Heart left ventricle (tissue), 16 donors: Measurements from ENCODE around the gene NDUFA8. TPM values are rescaled to one million over a fixed set of nuclear protein-coding genes. Genes with fewer than 3 reads are reported as not detected.

ENCODE experiments used
- ATAC-seq, 4 donors: fragments of 200-7000 bp; cut with Tn5 transposase; one replicate each; pipeline ENCODE4 v1.9.1; 2020 to 2022; ENCODE audit warnings: moderate library complexity in 4 of 4, mild to moderate bottlenecking in 3 of 4, moderate number of reproducible peaks in 1 of 4
- DNase-seq, 5 donors: peaks; one replicate each; pipeline ENCODE4 v3.0.0-alpha.2; 2020
- H3K27ac ChIP-seq, 12 donors: fragments of 200-600 bp; sonication (generic) in 4 of 12; one replicate each; pipeline versions ENCODE4 v1.5.0 to v1.8.0; 2016 to 2022; ENCODE audit warnings: mild to moderate bottlenecking in 2 of 12
- H3K27me3 ChIP-seq, 9 donors: fragments of 200-600 bp; sonication (generic) in 2 of 9; one replicate each; pipeline versions ENCODE4 v1.5.1 to v1.8.0; 2016 to 2022; ENCODE audit warnings: mild to moderate bottlenecking in 3 of 9
- H3K36me3 ChIP-seq, 9 donors: fragments of 200-600 bp; sonication (generic) in 2 of 9; one replicate each; pipeline versions ENCODE4 v1.5.0 to v1.8.0; 2018 to 2022; ENCODE audit warnings: mild to moderate bottlenecking in 2 of 9
- H3K4me1 ChIP-seq, 12 donors: fragments of 200-600 bp; sonication (generic) in 4 of 12; one replicate each; pipeline versions ENCODE4 v1.5.0 to v1.8.0; 2016 to 2022; ENCODE audit warnings: mild to moderate bottlenecking in 3 of 12
- H3K4me3 ChIP-seq, 12 donors: fragments of 200-600 bp; sonication (generic) in 4 of 12; one replicate each; pipeline versions ENCODE4 v1.5.0 to v1.8.0; 2017 to 2022; ENCODE audit warnings: mild to moderate bottlenecking in 9 of 12, moderate library complexity in 4 of 12
- H3K9me3 ChIP-seq, 12 donors: fragments of 200-600 bp; sonication (generic) in 4 of 12; one replicate each; pipeline versions ENCODE4 v1.5.0 to v1.8.0; 2016 to 2022; ENCODE audit warnings: mild to moderate bottlenecking in 1 of 12
- POLR2A ChIP-seq, 2 donors: fragments of 450-650 bp; IDR thresholded peaks; one replicate each; pipeline ENCODE4 v1.6.1; 2017; ENCODE audit warnings: antibody characterized with exemption in 2 of 2, mild to moderate bottlenecking in 2 of 2, moderate library complexity in 2 of 2
- WGBS, 4 donors: extraction: QIAGEN DNeasy Blood & Tissue Kit in 2 of 4; methylation state at CpG; one replicate each; pipeline versions ENCODE4 v1.1.5 to v1.1.7; 2013 to 2018; 5-methylcytosine and 5-hydroxymethylcytosine counted together
- intact Hi-C, 10 donors: fragments of 100-400 bp; cut with DNase I; formaldehyde crosslinking; loops; one replicate each; pipeline versions ENCODE4 v1.11.1 to v1.14.2; 2022
- microRNA-seq, 4 donors: library from miRNA; unstranded; fragments of <30 nt; microRNA quantifications; one replicate each; pipeline versions ENCODE4 to v1.2.0, GENCODE V29; 2017 to 2020
- polyA plus RNA-seq, 2 donors: library from polyadenylated mRNA; stranded (reverse); fragments of 200-250 nt; gene quantifications; one replicate each; pipeline ENCODE4 v1.2.3, GENCODE V29; 2013
- total RNA-seq, 9 donors: library from RNA; depleted of rRNA in 2 of 9; stranded (reverse); fragments of >200 nt in 2 of 9; fragmentation: NEBNext Ultra II Directional in 3 of 9; extraction: Animal tissue kit (Norgen Biotek cat#: 25700) in 3 of 9; gene quantifications; one replicate each; pipeline versions ENCODE4 v1.1.0 to v1.2.4, GENCODE V29; 2016 to 2023
- TF ChIP-seq, protein P1 (sequence below), 12 donors: fragments of 200-600 bp; sonication (generic) in 4 of 12; IDR thresholded peaks; one replicate each; pipeline versions ENCODE4 v1.5.0 to v1.8.0; 2018 to 2022; ENCODE audit warnings: antibody characterized with exemption in 12 of 12, mild to moderate bottlenecking in 5 of 12
- donor health status: ischemic (EF 13 %, LVEDD 7.1; RV severe dilation, severe dysfunction).
- donor health status: healthy with polysubstance abuse.
- donor health status: DM: no; HTN: yes; CAD: no.
- donor health status: DM: no; HTN: no; CAD: no.
- donor health status: ischemic (EF 25% LVEDD 6.9; RV normal size, moderate dysfunction).
- donor health status: ischemic (EF 25% LVEDD 5.7; RV mildly dilated, moderate dysfunction).
- donor health status: healthy.
- donor health status: DM: yes; HTN: yes; CAD: no.
- donor health status: ischemic (EF 35%, LVEDD 5.7; RV mildly dilated, moderate dysfunction).
- donor health status: nonischemic (EF 11% LVEDD 7.7; RV severe dilation, severe dysfunction).
- donor health status: DM: yes; HTN: yes; CAD: no.
- donor health status: PGD.
- donor health status: ischemic (EF 29% LVEDD 5.4; RV normal size, mild dysfunction).
- donor health status: nonischemic (EF 23%, LVEDD 6.1; RV moderate dilation, normal function).

The NDUFA8 gene
- total and polyA plus RNA-seq, 11 donors, result 183 to 919 (median 261) TPM

- intact Hi-C loops, result loop anchor here in 8 of 10 donors (5.0 to 10.0 kb wide), 8 partner anchors 355 to 818 kb away; partner anchors contain the start of genes PDCL (in 1 of the 8) and ZBTB6 (in 1 of the 8)
Observed at GRCh38 chr9:122096620-122097415, 62.8 kb downstream of the NDUFA8 start.

DNA sequence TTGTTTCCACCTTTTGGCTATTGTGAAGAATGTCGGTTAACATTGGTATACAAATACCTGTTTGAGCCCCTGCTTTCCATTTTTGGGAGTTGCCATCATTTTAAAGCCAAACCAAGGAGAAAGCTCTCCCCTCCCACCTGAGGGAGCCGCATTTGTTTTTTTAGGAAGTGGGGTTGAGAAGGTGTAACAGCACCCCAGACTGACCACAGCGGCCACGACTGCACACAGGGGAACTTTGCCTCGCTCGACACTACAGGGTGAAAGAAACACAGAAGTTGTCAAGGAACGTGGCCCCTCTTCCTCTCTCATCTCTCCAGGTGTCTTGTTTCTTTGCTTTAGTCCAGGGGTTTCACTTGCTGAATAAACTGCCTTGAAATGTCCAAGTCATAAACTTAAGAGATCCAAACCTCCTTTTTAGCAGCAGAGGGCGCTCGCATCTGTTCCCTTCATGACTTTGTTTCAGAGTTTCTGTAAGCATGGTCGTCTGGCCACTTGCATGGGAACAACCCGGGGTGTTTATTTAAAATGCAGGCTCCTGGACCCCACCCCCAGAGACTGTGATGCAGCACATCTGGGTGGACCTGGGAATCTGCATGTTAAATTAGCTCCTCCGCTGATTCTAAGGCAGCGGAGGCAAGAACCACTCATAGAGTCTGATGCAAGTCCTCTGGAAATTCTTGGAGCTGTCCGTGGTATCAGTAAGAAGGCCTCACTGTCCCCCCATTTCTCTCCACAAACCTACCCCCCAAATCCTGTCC, 64.4 kb downstream of the NDUFA8 start:
- TF ChIP-seq, protein P1, sequence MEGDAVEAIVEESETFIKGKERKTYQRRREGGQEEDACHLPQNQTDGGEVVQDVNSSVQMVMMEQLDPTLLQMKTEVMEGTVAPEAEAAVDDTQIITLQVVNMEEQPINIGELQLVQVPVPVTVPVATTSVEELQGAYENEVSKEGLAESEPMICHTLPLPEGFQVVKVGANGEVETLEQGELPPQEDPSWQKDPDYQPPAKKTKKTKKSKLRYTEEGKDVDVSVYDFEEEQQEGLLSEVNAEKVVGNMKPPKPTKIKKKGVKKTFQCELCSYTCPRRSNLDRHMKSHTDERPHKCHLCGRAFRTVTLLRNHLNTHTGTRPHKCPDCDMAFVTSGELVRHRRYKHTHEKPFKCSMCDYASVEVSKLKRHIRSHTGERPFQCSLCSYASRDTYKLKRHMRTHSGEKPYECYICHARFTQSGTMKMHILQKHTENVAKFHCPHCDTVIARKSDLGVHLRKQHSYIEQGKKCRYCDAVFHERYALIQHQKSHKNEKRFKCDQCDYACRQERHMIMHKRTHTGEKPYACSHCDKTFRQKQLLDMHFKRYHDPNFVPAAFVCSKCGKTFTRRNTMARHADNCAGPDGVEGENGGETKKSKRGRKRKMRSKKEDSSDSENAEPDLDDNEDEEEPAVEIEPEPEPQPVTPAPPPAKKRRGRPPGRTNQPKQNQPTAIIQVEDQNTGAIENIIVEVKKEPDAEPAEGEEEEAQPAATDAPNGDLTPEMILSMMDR (IDR thresholded peaks at IDR 0.05), result peak; percentile 37 to 76 (median 58)
- no peak for TF ChIP-seq POLR2A (IDR thresholded peaks at IDR 0.05)
- Histone ChIP-seq H3K27ac (no peak overlapping the region), H3K36me3 (no peaks in the 10 kb centered on the region), H3K4me1 (peaks cover 10 to 41% (median 22%) of the 10 kb centered on the region in 12 donors), H3K27me3 (no peaks in the 10 kb centered on the region), H3K4me3 (no peak overlapping the region), H3K9me3 (no peaks in the 10 kb centered on the region)
- 25 to 29% (median 28%) methylated on average over 14 of the region's 14 CpGs for WGBS, 4 donors
- ATAC-seq, result no peak
- peak in 1 of 5 donors; percentile 46 for DNase-seq
- intact Hi-C loops, result loop anchor here in 8 of 10 donors (5.0 to 10.0 kb wide), 8 partner anchors 357 to 820 kb away; partner anchors contain the start of genes PDCL (in 1 of the 8) and ZBTB6 (in 1 of the 8)

More at GRCh38 chr9:122096620-122097415, 62.8 kb downstream of the NDUFA8 start:
- Histone ChIP-seq H3K27me3 (no peaks in the 10 kb centered on the region), H3K9me3 (no peaks in the 10 kb centered on the region), H3K4me1 (peaks cover 3 to 25% (median 9%) of the 10 kb centered on the region in 12 donors), H3K4me3 (no peak overlapping the region), H3K36me3 (no peaks in the 10 kb centered on the region), H3K27ac (no peak overlapping the region)
- DNase-seq (no peak), ATAC-seq (no peak)
- 75 to 95% (median 85%) methylated on average over 4 of the region's 4 CpGs for WGBS, 4 donors
- TF ChIP-seq, protein P1 (IDR thresholded peaks at IDR 0.05), result no peak
- TF ChIP-seq POLR2A (IDR thresholded peaks at IDR 0.05), result no peak

Small RNA genes within 50 kb of the gene (microRNA-seq; reads per million reads assigned to microRNA genes)
- 0 reads per million in 4 donors for gene MIR4478

Other genes starting within 250 kb of the NDUFA8 start
- gene TTLL11, start 66.5 kb downstream of the NDUFA8 start, total RNA-seq, result 10 to 100 TPM in 1 of 9 donors, 1 to 10 TPM in 8; 4.3 to 10.9 (median 7.9) TPM
- gene TTLL11, start 66.5 kb downstream of the NDUFA8 start, polyA plus RNA-seq, result 1 to 10 TPM; 2.7 to 9.5 TPM
- not detected for gene MORN5, start 129 bp upstream of the NDUFA8 start, total RNA-seq
- gene MORN5, start 129 bp upstream of the NDUFA8 start, polyA plus RNA-seq, result not detected
- 10 to 100 TPM in 2 of 9 donors, 1 to 10 TPM in 7; 2.9 to 11.2 (median 6.5) TPM for gene LHX6, start 69.2 kb upstream of the NDUFA8 start, total RNA-seq
- gene LHX6, start 69.2 kb upstream of the NDUFA8 start, polyA plus RNA-seq, result 1 to 10 TPM; 4.5 to 8.4 TPM
- gene RBM18, start 105.1 kb upstream of the NDUFA8 start, total RNA-seq, result 10 to 100 TPM; 24.7 to 49.0 (median 38.4) TPM
- 10 to 100 TPM in 1 of 2 donors, 1 to 10 TPM in 1; 7.9 to 18.8 TPM for gene RBM18, start 105.1 kb upstream of the NDUFA8 start, polyA plus RNA-seq
- gene MRRF, start 105.1 kb upstream of the NDUFA8 start, total RNA-seq, result 10 to 100 TPM; 29.2 to 44.5 (median 36.0) TPM
- 10 to 100 TPM; 27.0 to 48.1 TPM for gene MRRF, start 105.1 kb upstream of the NDUFA8 start, polyA plus RNA-seq
- 10 to 100 TPM in 2 of 9 donors, 1 to 10 TPM in 7; 2.0 to 24.7 (median 6.3) TPM for gene PTGS1, start 211.2 kb upstream of the NDUFA8 start, total RNA-seq
- 1 to 10 TPM in 1 of 2 donors, under 1 TPM in 1; 0.91 to 6.9 TPM for gene PTGS1, start 211.2 kb upstream of the NDUFA8 start, polyA plus RNA-seq